ENCODE measurements around the gene PANK4. TPM values are rescaled to one million over a fixed set of nuclear protein-coding genes. Genes with fewer than 3 reads are reported as not detected.

PANK4 gene
- total RNA-seq, 4 donors from 2014 or later = 15.1 to 38.1 (median 27.4) TPM

- TF ChIP-seq CTCF (IDR thresholded peaks at IDR 0.05) = no peak
- ATAC-seq (ENCODE audit: low FRiP score) (no peak), DNase-seq (ENCODE audit: low spot score) (no peak)
These were observed 46.0 kb downstream of the PANK4 start for GRCh38 chr1:2480236-2480985.

DNA sequence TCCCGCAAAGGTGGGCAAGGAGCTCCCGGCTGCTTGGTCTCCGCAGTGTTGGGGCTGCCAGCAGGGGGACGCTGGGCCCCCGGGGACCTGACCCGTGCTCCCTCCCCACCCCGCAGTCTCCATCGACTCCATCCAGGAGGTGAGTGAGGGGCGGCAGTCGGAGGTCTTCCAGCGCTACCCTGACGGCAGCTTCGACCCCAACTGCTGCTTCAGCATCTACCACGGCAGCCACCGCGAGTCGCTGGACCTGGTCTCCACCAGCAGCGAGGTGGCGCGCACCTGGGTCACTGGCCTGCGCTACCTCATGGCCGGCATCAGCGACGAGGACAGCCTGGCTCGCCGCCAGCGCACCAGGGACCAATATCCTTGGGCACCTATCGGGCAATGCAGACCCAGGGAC lies 46.8 kb downstream of the PANK4 start:
- DNase-seq (ENCODE audit: low spot score) (no peak), ATAC-seq (ENCODE audit: low FRiP score) (no peak)
- TF ChIP-seq CTCF (IDR thresholded peaks at IDR 0.05) = no peak

DNA sequence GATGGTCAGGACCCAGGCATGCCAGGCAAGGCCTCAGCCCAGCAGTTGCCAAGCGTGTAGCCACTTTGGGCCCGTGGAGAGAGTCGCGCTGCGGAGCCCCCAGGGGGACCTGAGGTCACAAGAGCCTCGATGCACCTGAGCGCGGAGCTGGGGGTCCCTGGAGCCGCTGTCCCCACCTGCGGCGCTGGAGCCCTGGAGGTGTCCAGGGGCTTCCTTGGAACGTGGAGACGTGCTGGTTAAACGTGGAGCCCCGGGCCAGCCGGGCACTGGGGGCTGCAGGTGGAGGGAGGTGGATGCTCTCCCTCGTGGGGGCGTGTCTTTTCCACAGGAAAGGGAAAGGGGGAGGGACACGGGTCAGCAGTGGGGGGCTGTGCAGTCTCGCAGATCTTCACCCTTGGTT lies 47.2 kb downstream of the PANK4 start:
- DNase-seq (ENCODE audit: low spot score) (no peak), ATAC-seq (ENCODE audit: low FRiP score) (no peak)
- TF ChIP-seq CTCF (IDR thresholded peaks at IDR 0.05) = no peak

DNA sequence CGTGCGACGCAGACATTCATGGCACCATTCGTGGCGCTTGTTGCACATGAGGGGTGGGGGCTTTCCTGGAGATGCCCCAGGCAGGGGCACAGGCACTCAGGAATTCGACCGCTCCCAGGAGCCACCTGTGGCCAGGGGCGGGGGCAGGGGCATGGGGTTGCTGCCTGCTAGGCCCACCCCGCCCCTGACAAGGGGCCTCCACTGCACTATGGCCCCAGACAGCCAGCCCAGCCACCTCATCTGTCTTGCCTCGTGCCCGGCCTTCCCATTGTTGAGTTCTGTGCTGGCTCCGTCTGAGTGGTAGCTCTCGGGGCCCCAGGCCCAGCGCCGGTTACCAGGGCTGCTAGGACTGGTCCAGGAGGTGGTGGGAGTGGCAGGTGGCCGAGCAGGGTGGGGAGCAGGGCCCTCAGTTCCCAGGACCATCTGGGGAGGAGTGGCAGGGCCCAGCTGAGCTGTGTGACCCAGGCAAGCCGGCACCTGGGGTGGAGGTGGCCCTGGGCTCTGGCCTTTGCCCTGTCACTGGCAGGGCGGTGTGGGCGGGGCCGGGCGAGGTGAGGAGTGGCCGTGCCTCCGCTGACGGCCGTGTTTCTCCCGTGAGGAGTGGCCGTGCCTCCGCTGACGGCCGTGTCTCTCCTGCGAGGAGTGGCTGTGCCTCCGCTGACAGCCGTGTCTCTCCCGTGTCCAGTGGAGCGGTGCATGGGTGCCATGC lies 48.5 kb downstream of the PANK4 start:
- no peak for ATAC-seq (ENCODE audit: low FRiP score)
- no peak for TF ChIP-seq CTCF (IDR thresholded peaks at IDR 0.05)
- no peak for DNase-seq (ENCODE audit: low spot score)

- TF ChIP-seq CTCF (IDR thresholded peaks at IDR 0.05) = no peak
- ATAC-seq (ENCODE audit: low FRiP score) (no peak), DNase-seq (ENCODE audit: low spot score) (no peak)
These were observed 49.1 kb downstream of the PANK4 start for GRCh38 chr1:2477309-2477708.

DNA sequence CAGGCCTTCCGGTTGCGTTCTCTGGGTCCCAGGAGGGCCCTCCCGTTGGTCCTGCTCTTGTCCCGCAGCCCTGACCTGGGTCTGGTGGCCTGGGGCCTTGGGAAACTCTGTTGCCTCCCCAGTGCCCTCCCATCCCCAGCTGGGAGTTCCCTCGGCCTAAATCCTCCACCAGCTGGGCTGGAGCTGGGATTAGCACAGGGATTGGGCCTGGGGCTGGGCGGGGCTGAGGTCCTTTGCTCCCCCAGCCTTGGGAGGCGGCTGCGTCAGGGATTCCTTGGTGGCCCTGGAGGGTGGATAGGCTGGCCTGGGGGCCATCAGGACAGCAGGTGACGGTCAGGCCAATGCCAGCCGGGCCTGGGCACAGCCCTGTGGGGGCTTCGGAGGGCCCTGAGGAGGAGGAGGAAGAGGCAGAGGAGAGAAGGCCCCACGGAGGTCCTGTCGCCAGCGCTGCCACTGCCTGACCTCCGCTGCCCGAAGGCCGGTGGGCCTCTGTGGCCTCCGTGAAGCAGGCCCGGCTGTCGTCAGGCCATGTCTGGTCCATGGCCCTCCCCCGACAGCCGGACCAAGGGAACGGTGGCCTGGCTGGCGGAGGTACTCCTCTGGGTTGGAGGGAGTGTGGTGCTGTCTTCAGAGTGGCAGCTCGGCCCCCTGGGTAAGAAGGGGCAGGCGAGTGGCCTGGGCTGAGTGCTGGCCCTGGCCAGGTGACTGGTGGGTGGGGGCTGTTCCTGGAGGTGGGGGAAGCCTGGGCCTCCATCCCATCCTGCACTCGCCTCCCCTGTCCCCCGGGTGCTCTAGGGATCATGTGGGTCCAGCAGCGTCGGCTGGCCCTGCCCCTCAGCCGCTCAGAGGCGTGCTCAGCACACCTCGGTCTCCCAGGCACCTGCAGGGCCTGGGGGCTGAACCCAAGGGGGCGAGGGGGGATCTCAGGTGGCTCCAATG lies 50.1 kb downstream of the PANK4 start, which contains the start of gene PLCH2:
Gene PLCH2 (plus strand): TSS at position 229 of the 939 bp plus-strand sequence. CDS start 300 bp downstream, at position 529.
- ATAC-seq (ENCODE audit: low FRiP score) (no peak), DNase-seq (ENCODE audit: low spot score) (no peak)
- TF ChIP-seq CTCF (IDR thresholded peaks at IDR 0.05) = no peak
